Mesendoderm (in vitro differentiated cells): Measurements from ENCODE around the gene CDSN. TPM values are rescaled to one million over a fixed set of nuclear protein-coding genes. Genes with fewer than 3 reads are reported as not detected.
A peak's percentile ranks its signal among the peaks of the same experiment; 100 is the strongest.
"Not testable (repeated sequence)": the region's sequence is repeated elsewhere in the genome, so short reads cannot be mapped to it uniquely, and the experiment has no call there.

Experiments used
- DNase-seq: peaks from one replicate; pipeline ENCODE4 v3.0.0; 2013
- H2AK5ac ChIP-seq: 2 replicates; pipeline ENCODE4 v1.6.1; 2013; ENCODE audit warnings: low read length, inconsistent platforms
- H2BK120ac ChIP-seq: 2 replicates; pipeline ENCODE4 v1.6.1; 2013; ENCODE audit warnings: low read depth, mild to moderate bottlenecking, low read length, moderate library complexity, mixed read lengths
- H2BK15ac ChIP-seq: replicated peaks from 2 replicates; pipeline ENCODE4 v1.6.1; 2013; ENCODE audit warnings: low read depth, mild to moderate bottlenecking, moderate library complexity
- H2BK5ac ChIP-seq: 2 replicates; pipeline ENCODE4 v1.6.1; 2013; ENCODE audit warnings: low read length, inconsistent platforms
- H3K18ac ChIP-seq: 2 replicates; pipeline ENCODE4 v1.6.1; 2013; ENCODE audit warnings: mild to moderate bottlenecking, low read length, mixed read lengths
- H3K23ac ChIP-seq: one replicate; pipeline ENCODE4 v1.6.1; 2013; ENCODE audit warnings: low read length
- H3K27ac ChIP-seq: 2 replicates; pipeline ENCODE4 v1.5.1; 2013; ENCODE audit warnings: low read depth, mild to moderate bottlenecking, inconsistent platforms, low read length, moderate library complexity
- H3K27me3 ChIP-seq: 2 replicates; pipeline ENCODE4 v1.6.1; 2013; ENCODE audit warnings: low read length, control low read depth, mild to moderate bottlenecking, inconsistent platforms; ENCODE audit not compliant: insufficient read depth, poor library complexity
- H3K36me3 ChIP-seq: 2 replicates; pipeline ENCODE4 v1.6.1; 2013; ENCODE audit warnings: low read length, inconsistent platforms; ENCODE audit not compliant: control insufficient read depth, insufficient read depth
- H3K4ac ChIP-seq: one replicate; pipeline ENCODE4 v1.6.1; 2013; ENCODE audit warnings: low read depth, mild to moderate bottlenecking, low read length, moderate library complexity
- H3K4me1 ChIP-seq: 2 replicates; pipeline ENCODE4 v1.6.1; 2013; ENCODE audit warnings: low read depth, low read length, inconsistent platforms; ENCODE audit not compliant: control insufficient read depth
- H3K4me2 ChIP-seq: 2 replicates; pipeline ENCODE4 v1.6.1; 2013; ENCODE audit warnings: low read length
- H3K4me3 ChIP-seq: 2 replicates; pipeline ENCODE4 v1.5.1; 2013; ENCODE audit warnings: mild to moderate bottlenecking, low read length
- H3K56ac ChIP-seq: one replicate; pipeline ENCODE4 v1.6.1; 2013; ENCODE audit warnings: low read length
- H3K79me1 ChIP-seq: 2 replicates; pipeline ENCODE4 v1.6.1; 2013; ENCODE audit warnings: low read length, inconsistent platforms
- H3K79me2 ChIP-seq: 2 replicates; pipeline ENCODE4 v1.6.1; 2013; ENCODE audit warnings: mild to moderate bottlenecking, low read length; ENCODE audit not compliant: control insufficient read depth, insufficient read depth
- H3K9ac ChIP-seq: 2 replicates; pipeline ENCODE4 v1.6.1; 2013; ENCODE audit warnings: low read length, inconsistent platforms
- H4K5ac ChIP-seq: one replicate; pipeline ENCODE4 v1.6.1; 2013; ENCODE audit warnings: low read length
- H4K8ac ChIP-seq: one replicate; pipeline ENCODE4 v1.6.1; 2013; ENCODE audit warnings: low read depth, mild to moderate bottlenecking, control low read depth, low read length, moderate library complexity
- WGBS: extraction: QIAGEN DNeasy Blood & Tissue Kit; methylation state at CpG from one replicate; pipeline ENCODE4 v1.1.7; 2013; ENCODE audit warnings: low lambda C conversion rate, missing lambda C conversion rate; ENCODE audit not compliant: insufficient coverage; ENCODE audit errors: extremely low coverage; 5-methylcytosine and 5-hydroxymethylcytosine counted together
- polyA plus RNA-seq, 2 experiments: library from polyadenylated mRNA; stranded (reverse); fragments of 200-250 nt; gene quantifications; one replicate each; pipeline ENCODE4 v1.2.3, GENCODE V29; 2013

The CDSN gene
- not detected for polyA plus RNA-seq (2013, experiment 1 of 2)
- polyA plus RNA-seq (2013, experiment 2 of 2) = not detected

GRCh38 chr6:31120151-31120915 is at the start of gene CDSN:
Gene CDSN (minus strand): TSS chr6:31120446. CDS start chr6:31120419, 27 bp downstream.
- WGBS = no CpG with 5 or more reads among the region's 26 CpGs
- Histone ChIP-seq H4K5ac (no peak within 1 kb of the TSS), H3K79me2 (no peaks in the 10 kb centered on the region), H3K4ac (no peak within 1 kb of the TSS), H3K9ac (no peak within 1 kb of the TSS), H3K4me1 (no peaks in the 10 kb centered on the region), H3K18ac (no peak within 1 kb of the TSS), H3K27ac (no peak within 1 kb of the TSS), H3K4me3 (no peak within 1 kb of the TSS), H3K36me3 (no peaks in the 10 kb centered on the region), H2AK5ac (no peak within 1 kb of the TSS), H4K8ac (no peak within 1 kb of the TSS), H3K4me2 (no peak within 1 kb of the TSS), H2BK15ac (no peak within 1 kb of the TSS), H3K56ac (no peak within 1 kb of the TSS), H2BK5ac (no peak within 1 kb of the TSS), H3K79me1 (no peaks in the 10 kb centered on the region), H3K23ac (no peak within 1 kb of the TSS), H2BK120ac (no peak within 1 kb of the TSS), H3K27me3 (no peaks in the 10 kb centered on the region)
- DNase-seq = no peak

GRCh38 chr6:31169123-31169857 is 49.0 kb upstream of the CDSN start:
- no CpG with 5 or more reads among the region's 10 CpGs for WGBS
- peak overlapping the region; percentile 46 for H3K27ac ChIP-seq
- peak overlapping the region; percentile 53 for H3K4me2 ChIP-seq
- H2BK5ac ChIP-seq = no peak overlapping the region
- no peak overlapping the region for H3K4ac ChIP-seq
- H3K79me2 ChIP-seq = peaks cover 46% of the 10 kb centered on the region
- peak overlapping the region; percentile 72 for H3K9ac ChIP-seq
- no peaks in the 10 kb centered on the region for H3K79me1 ChIP-seq
- H2BK120ac ChIP-seq = no peak overlapping the region
- H4K8ac ChIP-seq = no peak overlapping the region
- H3K36me3 ChIP-seq = peaks cover 1% of the 10 kb centered on the region
- H3K18ac ChIP-seq = peak overlapping the region; percentile 91
- H3K56ac ChIP-seq = peak overlapping the region; percentile 82
- H4K5ac ChIP-seq = no peak overlapping the region
- no peak overlapping the region for H2AK5ac ChIP-seq
- H3K23ac ChIP-seq = no peak overlapping the region
- DNase-seq = peak; percentile 52
- no peaks in the 10 kb centered on the region for H3K27me3 ChIP-seq
- peaks cover 14% of the 10 kb centered on the region for H3K4me1 ChIP-seq
- no peak overlapping the region for H2BK15ac ChIP-seq
- H3K4me3 ChIP-seq = peak overlapping the region; percentile 49

- Histone ChIP-seq H3K4ac (no peak overlapping the region), H2BK120ac (no peak overlapping the region), H3K23ac (peak overlapping the region; percentile 80), H3K27me3 (no peaks in the 10 kb centered on the region), H3K79me1 (no peaks in the 10 kb centered on the region), H3K56ac (peak overlapping the region; percentile 82), H3K4me1 (peaks cover 14% of the 10 kb centered on the region), H2BK15ac (no peak overlapping the region), H2AK5ac (peak overlapping the region; percentile 32), H3K18ac (no peak overlapping the region), H4K8ac (no peak overlapping the region), H4K5ac (no peak overlapping the region), H3K79me2 (peaks cover 43% of the 10 kb centered on the region), H3K4me2 (peak overlapping the region; percentile 53), H3K4me3 (peak overlapping the region; percentile 49), H3K9ac (peak overlapping the region; percentile 72), H2BK5ac (peak overlapping the region; percentile 73), H3K36me3 (peaks cover 1% of the 10 kb centered on the region), H3K27ac (no peak overlapping the region)
- no peak for DNase-seq
- no CpG with 5 or more reads among the region's 3 CpGs for WGBS
Observed at GRCh38 chr6:31168606-31169005, 48.4 kb upstream of the CDSN start.

- Histone ChIP-seq H3K4ac (no peak overlapping the region), H3K4me3 (no peak overlapping the region), H2BK5ac (no peak overlapping the region), H3K27ac (no peak overlapping the region), H3K36me3 (peaks cover 5% of the 10 kb centered on the region), H3K56ac (peak overlapping the region; percentile 42), H3K4me2 (no peak overlapping the region), H3K27me3 (no peaks in the 10 kb centered on the region), H4K8ac (no peak overlapping the region), H4K5ac (no peak overlapping the region), H2BK120ac (no peak overlapping the region), H3K23ac (no peak overlapping the region), H2BK15ac (no peak overlapping the region), H2AK5ac (no peak overlapping the region), H3K4me1 (peaks cover 6% of the 10 kb centered on the region), H3K18ac (no peak overlapping the region), H3K9ac (no peak overlapping the region), H3K79me2 (peaks cover 43% of the 10 kb centered on the region), H3K79me1 (no peaks in the 10 kb centered on the region)
- no CpG with 5 or more reads among the region's 5 CpGs for whole genome bisulfite sequencing
- DNase-seq = no peak
Observed at GRCh38 chr6:31165986-31166385, 45.7 kb upstream of the CDSN start.

- not testable (repeated sequence) for H2AK5ac ChIP-seq, H3K36me3 ChIP-seq, H3K18ac ChIP-seq, H2BK120ac ChIP-seq, H3K79me1 ChIP-seq, H3K4me1 ChIP-seq, H2BK5ac ChIP-seq, H3K23ac ChIP-seq, H4K5ac ChIP-seq, H2BK15ac ChIP-seq, H3K4me2 ChIP-seq, H3K27ac ChIP-seq, H3K4me3 ChIP-seq, H3K56ac ChIP-seq, H3K27me3 ChIP-seq, H3K9ac ChIP-seq, DNase-seq, H4K8ac ChIP-seq, H3K4ac ChIP-seq
- WGBS = no CpG with 5 or more reads among the region's 17 CpGs
- peaks cover 41% of the 10 kb centered on the region for H3K79me2 ChIP-seq
Observed at GRCh38 chr6:31165064-31165832, 45.0 kb upstream of the CDSN start.
